Measurements from ENCODE around the gene STIM2.
"Not testable (repeated sequence)": the region's sequence is repeated elsewhere in the genome, so short reads cannot be mapped to it uniquely, and the experiment has no call there.

STIM2 gene

GRCh38 chr4:26860157-26860921, at the start of gene STIM2:
Gene STIM2 (plus strand): TSS chr4:26860841.
- Histone ChIP-seq H3K4me1 (ENCODE audit: control insufficient read depth, insufficient read depth, low read length) (peaks cover 23% of the 10 kb centered on the region), H3K36me3 (ENCODE audit: control insufficient read depth, insufficient read depth, low read length) (no peaks in the 10 kb centered on the region), H3K4me3 (ENCODE audit: low read length) (peak within 1 kb of the TSS; percentile 62), H3K27me3 (ENCODE audit: control insufficient read depth, insufficient read depth, low read length) (no peaks in the 10 kb centered on the region), H3K9ac (ENCODE audit: low read length) (peak within 1 kb of the TSS; percentile 73), H3K9me3 (ENCODE audit: control insufficient read depth, low read length) (no peaks in the 10 kb centered on the region)

DNA sequence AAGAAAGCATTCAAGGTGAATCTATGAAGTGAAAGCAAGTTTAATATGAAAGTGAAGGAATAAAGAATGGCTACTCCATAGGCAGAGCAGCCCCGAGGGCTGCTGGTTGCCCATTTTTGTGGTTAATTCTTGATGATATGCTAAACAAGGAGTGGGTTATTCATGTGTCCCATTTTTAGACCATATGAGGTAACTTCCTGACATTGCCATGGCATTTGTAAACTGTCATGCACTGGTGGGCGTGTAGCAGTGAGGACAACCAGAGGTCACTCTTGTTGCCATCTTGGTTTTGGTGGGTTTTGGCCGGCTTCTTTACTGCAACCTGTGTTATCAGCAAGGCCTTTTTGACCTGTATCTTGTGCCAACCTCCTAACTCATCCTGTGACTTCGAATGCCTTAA, 49.1 kb upstream of the STIM2 start:
- H3K27me3 ChIP-seq (ENCODE audit: control insufficient read depth, insufficient read depth, low read length); H3K4me3 ChIP-seq (ENCODE audit: low read length): not testable (repeated sequence)
- peaks cover 15% of the 10 kb centered on the region for H3K4me1 ChIP-seq (ENCODE audit: control insufficient read depth, insufficient read depth, low read length)

DNA sequence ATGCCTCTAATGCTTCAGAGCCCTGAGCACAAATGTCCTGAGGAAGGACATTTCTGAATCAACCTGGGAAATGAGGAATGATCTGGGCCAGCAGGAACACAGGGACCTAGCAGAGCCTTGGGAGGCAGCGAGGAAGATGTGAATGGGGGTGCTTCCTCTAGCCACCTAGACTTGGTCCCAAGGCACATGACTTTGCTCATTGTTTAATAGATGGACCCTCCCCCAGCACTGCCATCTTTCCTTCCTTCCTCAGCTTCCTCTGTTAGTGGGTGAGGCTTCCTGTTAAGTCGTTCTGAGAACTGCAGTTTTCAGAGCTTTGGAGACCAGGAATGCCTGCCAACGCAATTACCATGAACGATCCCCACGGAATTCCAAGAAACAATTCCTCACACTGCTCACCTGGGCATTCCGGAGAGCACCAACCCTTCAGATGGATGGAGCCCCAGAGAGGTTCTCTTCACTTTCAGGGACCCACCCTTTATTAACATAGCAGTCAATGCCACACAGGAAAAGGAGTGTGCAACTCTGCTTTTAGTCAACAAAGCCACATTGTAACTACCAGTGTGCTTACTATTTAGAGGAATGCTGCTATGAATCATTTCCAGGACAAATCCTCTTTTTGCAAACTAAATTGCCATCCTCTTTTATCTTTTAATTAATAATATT, 48.5 kb upstream of the STIM2 start:
- Histone ChIP-seq H3K36me3 (ENCODE audit: control insufficient read depth, insufficient read depth, low read length) (no peaks in the 10 kb centered on the region), H3K4me1 (ENCODE audit: control insufficient read depth, insufficient read depth, low read length) (peaks cover 15% of the 10 kb centered on the region), H3K4me3 (ENCODE audit: low read length) (no peak overlapping the region), H3K27me3 (ENCODE audit: control insufficient read depth, insufficient read depth, low read length) (no peaks in the 10 kb centered on the region), H3K9ac (ENCODE audit: low read length) (no peak overlapping the region), H3K9me3 (ENCODE audit: control insufficient read depth, low read length) (no peaks in the 10 kb centered on the region)

More for the DNA sequence above, 49.1 kb upstream of the STIM2 start:
- H3K36me3 ChIP-seq (ENCODE audit: control insufficient read depth, insufficient read depth, low read length); H3K9ac ChIP-seq (ENCODE audit: low read length); H3K9me3 ChIP-seq (ENCODE audit: control insufficient read depth, low read length): not testable (repeated sequence)

DNA sequence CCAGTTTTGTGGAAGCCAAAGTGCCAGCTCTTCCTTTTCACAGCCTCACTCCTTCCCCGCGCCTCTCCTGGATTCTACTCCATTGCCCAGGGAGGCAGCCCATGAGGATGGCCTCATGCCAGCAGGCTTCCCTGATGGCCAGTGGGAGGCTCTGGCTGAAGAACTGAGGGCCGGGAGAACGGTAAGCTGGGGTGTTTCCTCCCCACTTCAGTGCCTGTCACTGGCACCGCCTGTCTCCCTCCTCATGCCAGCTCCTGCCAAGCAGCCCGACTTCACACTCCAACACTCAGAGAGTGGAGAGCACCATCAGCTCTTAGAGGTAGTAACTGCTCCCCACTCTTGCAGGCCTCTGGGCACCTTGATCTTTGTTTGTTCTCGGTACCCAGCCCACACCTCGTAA, 46.9 kb upstream of the STIM2 start:
- no peak overlapping the region for H3K9ac ChIP-seq (ENCODE audit: low read length)
- H3K27me3 ChIP-seq (ENCODE audit: control insufficient read depth, insufficient read depth, low read length) = no peaks in the 10 kb centered on the region
- no peak overlapping the region for H3K4me3 ChIP-seq (ENCODE audit: low read length)
- no peaks in the 10 kb centered on the region for H3K36me3 ChIP-seq (ENCODE audit: control insufficient read depth, insufficient read depth, low read length)
- no peaks in the 10 kb centered on the region for H3K9me3 ChIP-seq (ENCODE audit: control insufficient read depth, low read length)
- H3K4me1 ChIP-seq (ENCODE audit: control insufficient read depth, insufficient read depth, low read length) = peaks cover 15% of the 10 kb centered on the region

- Histone ChIP-seq H3K9ac (ENCODE audit: low read length) (no peak overlapping the region), H3K36me3 (ENCODE audit: control insufficient read depth, insufficient read depth, low read length) (no peaks in the 10 kb centered on the region), H3K4me3 (ENCODE audit: low read length) (no peak overlapping the region), H3K27me3 (ENCODE audit: control insufficient read depth, insufficient read depth, low read length) (no peaks in the 10 kb centered on the region), H3K9me3 (ENCODE audit: control insufficient read depth, low read length) (no peaks in the 10 kb centered on the region), H3K4me1 (ENCODE audit: control insufficient read depth, insufficient read depth, low read length) (peaks cover 15% of the 10 kb centered on the region)
Measured at GRCh38 chr4:26815199-26815598, 45.4 kb upstream of the STIM2 start.

GRCh38 chr4:26815706-26816105, 44.9 kb upstream of the STIM2 start:
- H3K9me3 ChIP-seq (ENCODE audit: control insufficient read depth, low read length) = no peaks in the 10 kb centered on the region
- no peak overlapping the region for H3K9ac ChIP-seq (ENCODE audit: low read length)
- no peak overlapping the region for H3K4me3 ChIP-seq (ENCODE audit: low read length)
- no peaks in the 10 kb centered on the region for H3K36me3 ChIP-seq (ENCODE audit: control insufficient read depth, insufficient read depth, low read length)
- peaks cover 15% of the 10 kb centered on the region for H3K4me1 ChIP-seq (ENCODE audit: control insufficient read depth, insufficient read depth, low read length)
- no peaks in the 10 kb centered on the region for H3K27me3 ChIP-seq (ENCODE audit: control insufficient read depth, insufficient read depth, low read length)

- Histone ChIP-seq H3K9me3 (ENCODE audit: control insufficient read depth, low read length) (no peaks in the 10 kb centered on the region), H3K4me1 (ENCODE audit: control insufficient read depth, insufficient read depth, low read length) (peaks cover 26% of the 10 kb centered on the region), H3K9ac (ENCODE audit: low read length) (no peak overlapping the region), H3K27me3 (ENCODE audit: control insufficient read depth, insufficient read depth, low read length) (no peaks in the 10 kb centered on the region), H3K4me3 (ENCODE audit: low read length) (no peak overlapping the region), H3K36me3 (ENCODE audit: control insufficient read depth, insufficient read depth, low read length) (no peaks in the 10 kb centered on the region)
Measured at GRCh38 chr4:26819026-26819425, 41.6 kb upstream of the STIM2 start.

DNA sequence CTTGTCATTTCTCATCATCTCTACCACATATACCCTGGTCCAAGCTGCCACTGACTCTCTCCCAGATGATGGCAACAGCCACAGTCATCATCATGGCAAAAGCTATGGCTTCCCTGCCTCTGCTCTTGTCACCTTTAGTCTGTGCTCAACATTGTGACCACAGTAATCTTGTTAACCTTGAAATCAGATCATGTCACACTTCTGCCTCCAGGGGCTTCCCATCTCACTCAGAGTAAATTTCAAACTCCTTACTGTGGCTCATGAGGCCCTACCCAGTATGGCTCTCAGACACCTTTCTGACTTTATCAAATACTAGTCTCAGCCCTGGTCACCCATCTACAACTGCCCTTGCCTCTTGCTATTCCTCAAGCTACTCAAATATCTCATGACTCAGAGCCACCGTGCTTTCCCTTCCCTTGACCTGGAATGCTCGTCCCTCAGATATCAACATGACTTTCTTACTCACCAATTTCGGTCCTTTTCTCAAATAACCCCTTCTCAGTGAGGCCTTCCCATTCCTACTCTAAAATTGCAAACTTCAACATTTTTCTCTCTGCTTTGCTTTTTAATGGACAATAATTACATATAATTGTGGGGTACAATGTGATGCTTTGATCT, 41.1 kb upstream of the STIM2 start:
- H3K4me1 ChIP-seq (ENCODE audit: control insufficient read depth, insufficient read depth, low read length) = peaks cover 26% of the 10 kb centered on the region
- H3K36me3 ChIP-seq (ENCODE audit: control insufficient read depth, insufficient read depth, low read length) = no peaks in the 10 kb centered on the region
- no peaks in the 10 kb centered on the region for H3K27me3 ChIP-seq (ENCODE audit: control insufficient read depth, insufficient read depth, low read length)
- no peak overlapping the region for H3K4me3 ChIP-seq (ENCODE audit: low read length)
- H3K9ac ChIP-seq (ENCODE audit: low read length) = no peak overlapping the region
- no peaks in the 10 kb centered on the region for H3K9me3 ChIP-seq (ENCODE audit: control insufficient read depth, low read length)

GRCh38 chr4:26820346-26820745, 40.3 kb upstream of the STIM2 start:
- Histone ChIP-seq H3K4me1 (ENCODE audit: control insufficient read depth, insufficient read depth, low read length) (peaks cover 21% of the 10 kb centered on the region), H3K36me3 (ENCODE audit: control insufficient read depth, insufficient read depth, low read length) (no peaks in the 10 kb centered on the region), H3K9ac (ENCODE audit: low read length) (no peak overlapping the region), H3K9me3 (ENCODE audit: control insufficient read depth, low read length) (no peaks in the 10 kb centered on the region), H3K4me3 (ENCODE audit: low read length) (no peak overlapping the region), H3K27me3 (ENCODE audit: control insufficient read depth, insufficient read depth, low read length) (no peaks in the 10 kb centered on the region)

DNA sequence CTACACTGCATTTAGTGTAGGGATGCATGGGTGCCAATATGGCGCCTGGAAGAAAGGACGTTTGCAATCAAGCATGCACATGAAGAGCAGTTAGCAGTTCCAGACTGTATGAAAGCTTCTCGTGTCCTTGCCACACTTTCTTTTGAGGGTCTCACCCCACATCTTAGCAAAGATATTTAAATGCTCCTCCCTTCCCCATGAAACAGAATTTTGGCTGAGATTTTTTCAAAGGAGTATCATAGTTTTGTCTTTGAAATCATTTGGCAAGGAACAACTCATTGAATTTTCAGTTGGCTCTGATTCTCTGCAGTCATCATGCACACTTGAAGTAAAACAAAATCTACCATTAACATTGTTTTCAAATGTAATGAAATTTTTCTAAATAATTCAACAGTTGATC, 39.6 kb upstream of the STIM2 start:
- Histone ChIP-seq H3K4me1 (ENCODE audit: control insufficient read depth, insufficient read depth, low read length) (peaks cover 17% of the 10 kb centered on the region), H3K9ac (ENCODE audit: low read length) (no peak overlapping the region), H3K27me3 (ENCODE audit: control insufficient read depth, insufficient read depth, low read length) (no peaks in the 10 kb centered on the region), H3K4me3 (ENCODE audit: low read length) (no peak overlapping the region), H3K9me3 (ENCODE audit: control insufficient read depth, low read length) (no peaks in the 10 kb centered on the region), H3K36me3 (ENCODE audit: control insufficient read depth, insufficient read depth, low read length) (no peaks in the 10 kb centered on the region)

DNA sequence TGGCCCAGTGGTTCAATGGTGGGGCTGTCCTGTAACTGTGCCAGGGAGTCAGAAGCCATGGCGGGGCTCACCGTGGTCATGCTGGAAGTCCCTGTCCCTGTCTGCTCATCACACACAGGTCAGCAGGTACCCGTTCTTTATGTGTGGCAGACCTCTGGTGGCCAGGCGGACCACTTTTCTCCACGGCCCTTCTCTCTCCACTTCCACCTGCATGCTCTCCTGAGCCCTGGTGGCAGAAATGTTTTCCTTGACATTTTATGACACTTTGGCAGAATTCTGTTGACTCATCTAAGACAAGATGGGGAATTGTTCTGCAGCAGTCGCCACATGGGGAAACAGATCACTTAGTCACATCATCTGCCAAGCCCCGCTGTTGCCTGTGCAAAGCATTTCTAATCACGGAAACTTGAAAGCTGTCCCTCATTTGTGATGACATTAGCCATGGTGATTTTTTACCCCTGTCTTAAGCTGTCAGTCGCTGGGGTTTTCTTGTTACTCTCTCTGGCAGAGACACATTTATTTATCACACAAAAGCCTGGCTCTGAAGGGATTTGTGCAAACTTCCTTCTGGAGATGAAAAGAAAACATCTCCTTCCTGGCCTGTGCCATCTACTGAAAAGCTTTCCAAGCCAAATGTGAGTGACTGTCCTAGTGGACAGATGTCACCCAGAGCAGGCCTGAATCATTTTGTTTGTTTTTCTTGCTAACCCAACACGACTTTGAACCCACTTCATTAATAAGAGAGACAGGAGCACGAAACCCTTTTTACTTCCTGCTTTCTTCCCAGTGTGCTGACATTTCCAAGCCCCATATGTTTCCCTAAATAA, 38.8 kb upstream of the STIM2 start:
- H3K9ac ChIP-seq (ENCODE audit: low read length) = no peak overlapping the region

GRCh38 chr4:26822546-26822945, 38.1 kb upstream of the STIM2 start:
- H3K9ac ChIP-seq (ENCODE audit: low read length) = no peak overlapping the region
- peaks cover 26% of the 10 kb centered on the region for H3K4me1 ChIP-seq (ENCODE audit: control insufficient read depth, insufficient read depth, low read length)
- no peaks in the 10 kb centered on the region for H3K27me3 ChIP-seq (ENCODE audit: control insufficient read depth, insufficient read depth, low read length)
- H3K9me3 ChIP-seq (ENCODE audit: control insufficient read depth, low read length) = no peaks in the 10 kb centered on the region
- H3K4me3 ChIP-seq (ENCODE audit: low read length) = no peak overlapping the region
- H3K36me3 ChIP-seq (ENCODE audit: control insufficient read depth, insufficient read depth, low read length) = no peaks in the 10 kb centered on the region

More for the DNA sequence above, 38.8 kb upstream of the STIM2 start:
- no peak overlapping the region for H3K4me3 ChIP-seq (ENCODE audit: low read length)
- H3K36me3 ChIP-seq (ENCODE audit: control insufficient read depth, insufficient read depth, low read length) = no peaks in the 10 kb centered on the region
- peaks cover 23% of the 10 kb centered on the region for H3K4me1 ChIP-seq (ENCODE audit: control insufficient read depth, insufficient read depth, low read length)
- H3K27me3 ChIP-seq (ENCODE audit: control insufficient read depth, insufficient read depth, low read length) = no peaks in the 10 kb centered on the region
- H3K9me3 ChIP-seq (ENCODE audit: control insufficient read depth, low read length) = no peaks in the 10 kb centered on the region
